ENCODE data around the gene USP6NL. TPM values are rescaled to one million over a fixed set of nuclear protein-coding genes. Genes with fewer than 3 reads are reported as not detected.
A peak's percentile ranks its signal among the peaks of the same experiment; 100 is the strongest.

The USP6NL gene
- polyA plus RNA-seq, 3 donors = 5.5 to 7.7 (median 6.7) TPM

DNA sequence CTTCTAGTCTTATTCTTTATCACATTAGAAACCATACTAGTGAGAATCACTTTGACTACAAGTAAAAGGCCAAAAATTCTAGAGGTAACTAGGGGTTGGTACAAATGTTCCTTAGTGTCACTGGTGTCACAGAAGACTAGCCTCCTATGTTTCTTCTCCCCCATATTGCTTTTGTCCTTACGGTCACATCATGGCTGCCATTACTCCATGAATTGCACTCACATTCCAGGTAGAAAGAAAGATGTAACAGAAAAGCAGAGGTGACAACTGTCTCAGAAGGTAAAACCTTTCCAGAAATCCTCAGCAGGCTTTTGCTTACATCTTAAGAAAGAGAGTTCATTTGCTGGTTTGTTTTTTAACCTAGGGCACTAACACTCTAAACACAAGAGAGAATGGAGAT lies 42.9 kb downstream of the USP6NL start:
- H3K9me3 Mint-ChIP-seq = peaks cover 0 to 2% (median 0%) of the 10 kb centered on the region in 7 donors
- peaks cover 39% of the 10 kb centered on the region for H3K79me2 ChIP-seq (ENCODE audit: insufficient read depth, low read length)
- no peak overlapping the region for H3K4me3 Mint-ChIP-seq
- no peaks in the 10 kb centered on the region for H3K27me3 ChIP-seq (ENCODE audit: control insufficient read depth in 2 of 2, insufficient read depth in 2 of 2, low read length in 2 of 2)
- H4K20me1 ChIP-seq (ENCODE audit: insufficient read depth, low read length) = no peaks in the 10 kb centered on the region
- no peak overlapping the region for H3K27ac ChIP-seq (ENCODE audit: low read depth in 1 of 2, low read length in 2 of 2)
- H3K9me3 ChIP-seq (replicated peaks in 1 of 2; ENCODE audit: control insufficient read depth in 1 of 2, insufficient read depth in 1 of 2, low read length in 2 of 2) = no peaks in the 10 kb centered on the region
- H3K4me1 Mint-ChIP-seq = peaks cover 37% of the 10 kb centered on the region
- no CpG with 5 or more reads among the region's 1 CpG for WGBS (ENCODE audit: insufficient coverage)
- no peaks in the 10 kb centered on the region for H3K36me3 ChIP-seq (replicated peaks in 1 of 2; ENCODE audit: control insufficient read depth in 1 of 2, insufficient read depth in 2 of 2, low read length in 2 of 2)
- H3K9ac ChIP-seq (ENCODE audit: insufficient read depth, low read length, poor library complexity, severe bottlenecking) = no peak overlapping the region
- H2AFZ ChIP-seq (ENCODE audit: insufficient read depth, low read depth, low read length, poor library complexity, severe bottlenecking) = no peak overlapping the region
- TF ChIP-seq, protein P1, sequence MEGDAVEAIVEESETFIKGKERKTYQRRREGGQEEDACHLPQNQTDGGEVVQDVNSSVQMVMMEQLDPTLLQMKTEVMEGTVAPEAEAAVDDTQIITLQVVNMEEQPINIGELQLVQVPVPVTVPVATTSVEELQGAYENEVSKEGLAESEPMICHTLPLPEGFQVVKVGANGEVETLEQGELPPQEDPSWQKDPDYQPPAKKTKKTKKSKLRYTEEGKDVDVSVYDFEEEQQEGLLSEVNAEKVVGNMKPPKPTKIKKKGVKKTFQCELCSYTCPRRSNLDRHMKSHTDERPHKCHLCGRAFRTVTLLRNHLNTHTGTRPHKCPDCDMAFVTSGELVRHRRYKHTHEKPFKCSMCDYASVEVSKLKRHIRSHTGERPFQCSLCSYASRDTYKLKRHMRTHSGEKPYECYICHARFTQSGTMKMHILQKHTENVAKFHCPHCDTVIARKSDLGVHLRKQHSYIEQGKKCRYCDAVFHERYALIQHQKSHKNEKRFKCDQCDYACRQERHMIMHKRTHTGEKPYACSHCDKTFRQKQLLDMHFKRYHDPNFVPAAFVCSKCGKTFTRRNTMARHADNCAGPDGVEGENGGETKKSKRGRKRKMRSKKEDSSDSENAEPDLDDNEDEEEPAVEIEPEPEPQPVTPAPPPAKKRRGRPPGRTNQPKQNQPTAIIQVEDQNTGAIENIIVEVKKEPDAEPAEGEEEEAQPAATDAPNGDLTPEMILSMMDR (IDR thresholded peaks at IDR 0.05) = no peak
- peaks cover 0 to 2% of the 10 kb centered on the region in 2 donors for H3K36me3 Mint-ChIP-seq
- H3K4me1 ChIP-seq (ENCODE audit: control insufficient read depth in 1 of 2, insufficient read depth in 2 of 2, low read length in 2 of 2) = peaks cover 12 to 16% of the 10 kb centered on the region in 2 donors
- peaks cover 0 to 3% (median under 1%) of the 10 kb centered on the region in 3 donors for H3K27me3 Mint-ChIP-seq (ENCODE audit: low read depth in 3 of 3)
- intact Hi-C loops (cut with micrococcal nuclease) = no loop called here
- H3K4me3 ChIP-seq (replicated peaks in 1 of 3; ENCODE audit: low read depth in 2 of 3, low read length in 3 of 3) = no peak overlapping the region
- H3K4me2 ChIP-seq (replicated peaks; ENCODE audit: extremely low read depth, low read length, poor library complexity, severe bottlenecking) = no peak overlapping the region
- no peak for DNase-seq
- no peak overlapping the region for H3K27ac Mint-ChIP-seq

DNA sequence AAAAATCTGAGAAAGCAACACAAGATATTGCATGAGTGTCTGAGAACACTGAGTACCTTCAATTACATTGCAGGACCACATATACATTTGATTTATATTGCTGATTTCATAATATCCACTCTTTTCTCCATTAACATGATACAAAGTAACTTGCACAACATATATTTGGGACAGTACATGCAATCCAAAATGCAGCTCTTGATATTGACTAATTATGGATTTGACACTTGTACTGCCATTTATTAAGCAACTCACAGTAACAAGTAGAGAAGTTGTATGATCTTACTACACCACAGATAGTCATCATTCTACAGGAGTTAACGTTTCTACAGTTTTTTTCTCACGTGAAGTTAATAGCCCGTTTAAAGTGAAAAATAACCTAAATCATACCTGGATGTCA lies 46.7 kb downstream of the USP6NL start:
- Mint-ChIP-seq H3K4me3 (no peak overlapping the region), H3K9me3 (peaks cover 0 to 2% (median 0%) of the 10 kb centered on the region in 7 donors), H3K36me3 (peaks cover 2 to 3% of the 10 kb centered on the region in 2 donors), H3K27me3 (ENCODE audit: low read depth in 3 of 3) (peaks cover 0 to 2% (median 1%) of the 10 kb centered on the region in 3 donors), H3K4me1 (peaks cover 37% of the 10 kb centered on the region), H3K27ac (peak overlapping the region in 1 of 7 donors; percentile 5)
- no peak for DNase-seq
- H3K27ac ChIP-seq (ENCODE audit: low read depth in 1 of 2, low read length in 2 of 2) = no peak overlapping the region
- H4K20me1 ChIP-seq (ENCODE audit: insufficient read depth, low read length) = peaks cover 4% of the 10 kb centered on the region
- TF ChIP-seq, protein P1 (IDR thresholded peaks at IDR 0.05) = no peak
- H3K79me2 ChIP-seq (ENCODE audit: insufficient read depth, low read length) = peaks cover 27% of the 10 kb centered on the region
- H3K27me3 ChIP-seq (ENCODE audit: control insufficient read depth in 2 of 2, insufficient read depth in 2 of 2, low read length in 2 of 2) = no peaks in the 10 kb centered on the region
- no peak overlapping the region for H2AFZ ChIP-seq (ENCODE audit: insufficient read depth, low read depth, low read length, poor library complexity, severe bottlenecking)
- no peak overlapping the region for H3K4me2 ChIP-seq (replicated peaks; ENCODE audit: extremely low read depth, low read length, poor library complexity, severe bottlenecking)
- no peaks in the 10 kb centered on the region for H3K9me3 ChIP-seq (replicated peaks in 1 of 2; ENCODE audit: control insufficient read depth in 1 of 2, insufficient read depth in 1 of 2, low read length in 2 of 2)
- no CpG with 5 or more reads among the region's 3 CpGs for WGBS (ENCODE audit: insufficient coverage)
- no peak overlapping the region for H3K4me3 ChIP-seq (replicated peaks in 1 of 3; ENCODE audit: low read depth in 2 of 3, low read length in 3 of 3)
- H3K36me3 ChIP-seq (replicated peaks in 1 of 2; ENCODE audit: control insufficient read depth in 1 of 2, insufficient read depth in 2 of 2, low read length in 2 of 2) = no peaks in the 10 kb centered on the region
- no peak overlapping the region for H3K9ac ChIP-seq (ENCODE audit: insufficient read depth, low read length, poor library complexity, severe bottlenecking)
- intact Hi-C loops (cut with micrococcal nuclease) = no loop called here
- peaks cover 16 to 22% of the 10 kb centered on the region in 2 donors for H3K4me1 ChIP-seq (ENCODE audit: control insufficient read depth in 1 of 2, insufficient read depth in 2 of 2, low read length in 2 of 2)

Data from CD14-positive monocyte (primary cell).